Astrocyte (in vitro differentiated cells and primary cell): ENCODE data around the gene DNAH17. TPM values are rescaled to one million over a fixed set of nuclear protein-coding genes. Genes with fewer than 3 reads are reported as not detected.

Experiments used
- DNase-seq: peaks from one replicate; pipeline ENCODE4 v3.0.0-alpha.2; 2010; ENCODE audit warnings: low read depth
- FAIRE-seq: peaks from 2 replicates; lab custom pipeline; 2011; peaks lifted over from hg19 to GRCh38; lab: Jason Lieb, UNC
- H2AFZ ChIP-seq: 2 replicates; pipeline ENCODE4 v1.6.0; 2012; ENCODE audit warnings: low read depth, low read length, inconsistent platforms
- H3K27ac ChIP-seq: 2 replicates; pipeline ENCODE4 v1.5.1; 2011; ENCODE audit warnings: low read depth, low read length, inconsistent platforms
- H3K27me3 ChIP-seq: 2 replicates; pipeline ENCODE4 v1.6.0; 2011; ENCODE audit warnings: low read length, inconsistent platforms; ENCODE audit not compliant: insufficient read depth
- H3K36me3 ChIP-seq: 2 replicates; pipeline ENCODE4 v1.5.1; 2011; ENCODE audit warnings: low read length, inconsistent platforms; ENCODE audit not compliant: insufficient read depth
- H3K4me1 ChIP-seq: 2 replicates; pipeline ENCODE4 v1.5.1; 2011; ENCODE audit warnings: low read length, inconsistent platforms; ENCODE audit not compliant: insufficient read depth
- H3K4me2 ChIP-seq: 2 replicates; pipeline ENCODE4 v1.6.0; 2012; ENCODE audit warnings: low read length, inconsistent platforms
- H3K4me3 ChIP-seq: 2 replicates; pipeline ENCODE4 v1.5.1; 2011; ENCODE audit warnings: low read depth, mild to moderate bottlenecking, low read length, inconsistent platforms; ENCODE audit not compliant: insufficient read depth
- H3K79me2 ChIP-seq: 2 replicates; pipeline ENCODE4 v1.6.0; 2012; ENCODE audit warnings: mild to moderate bottlenecking, low read length, inconsistent platforms; ENCODE audit not compliant: insufficient read depth
- H3K9ac ChIP-seq: 2 replicates; pipeline ENCODE4 v1.6.0; 2012; ENCODE audit warnings: mild to moderate bottlenecking, low read length, inconsistent platforms
- H3K9me3 ChIP-seq: 2 replicates; pipeline ENCODE4 v1.5.1; 2012; ENCODE audit warnings: low read depth, mild to moderate bottlenecking, low read length, inconsistent platforms; ENCODE audit not compliant: insufficient read depth
- H4K20me1 ChIP-seq: 2 replicates; pipeline ENCODE4 v1.6.0; 2012; ENCODE audit warnings: low read length, inconsistent platforms; ENCODE audit not compliant: insufficient read depth
- H3K27ac Mint-ChIP-seq: one replicate; pipeline ENCODE4 v1.8.0; 2021; ENCODE audit warnings: mild to moderate bottlenecking, mixed read lengths; ENCODE audit not compliant: unreplicated experiment
- H3K27me3 Mint-ChIP-seq: one replicate; pipeline ENCODE4 v1.8.0; 2021; ENCODE audit warnings: low read depth, mixed read lengths; ENCODE audit not compliant: unreplicated experiment
- H3K36me3 Mint-ChIP-seq: one replicate; pipeline ENCODE4 v1.8.0; 2021; ENCODE audit warnings: low read depth, mixed read lengths; ENCODE audit not compliant: unreplicated experiment
- H3K4me1 Mint-ChIP-seq: one replicate; pipeline ENCODE4 v1.8.0; 2021; ENCODE audit warnings: low read depth, mixed read lengths; ENCODE audit not compliant: unreplicated experiment
- H3K4me3 Mint-ChIP-seq: one replicate; pipeline ENCODE4 v1.8.0; 2021; ENCODE audit warnings: mild to moderate bottlenecking, moderate library complexity, mixed read lengths; ENCODE audit not compliant: unreplicated experiment
- H3K9me3 Mint-ChIP-seq: one replicate; pipeline ENCODE4 v1.8.0; 2021; ENCODE audit warnings: mild to moderate bottlenecking, mixed read lengths; ENCODE audit not compliant: unreplicated experiment
- EZH2 ChIP-seq: IDR thresholded peaks from 2 replicates; pipeline ENCODE4 v1.6.1; 2012; ENCODE audit warnings: mild to moderate bottlenecking, low read length, inconsistent platforms; ENCODE audit not compliant: insufficient read depth
- total RNA-seq: library from RNA; stranded (reverse); gene quantifications from 2 replicates; pipeline ENCODE4 v1.2.1, GENCODE V29; 2021
- TF ChIP-seq, protein P1 (sequence below): IDR thresholded peaks from 2 replicates; pipeline ENCODE4 v1.5.1; 2011; ENCODE audit warnings: low read depth, mild to moderate bottlenecking, inconsistent platforms, low read length, moderate library complexity; ENCODE audit not compliant: insufficient read depth

Gene DNAH17
- total RNA-seq, 1 donor from 2014 or later, result 0.14 TPM

GRCh38 chr17:78566947-78567346 lies 10.2 kb downstream of the DNAH17 start:
- no peak for DNase-seq
- Histone ChIP-seq H3K79me2 (no peaks in the 10 kb centered on the region), H3K36me3 (no peaks in the 10 kb centered on the region), H3K9ac (no peak overlapping the region), H3K4me1 (no peaks in the 10 kb centered on the region), H4K20me1 (no peaks in the 10 kb centered on the region), H3K27me3 (peaks cover 16% of the 10 kb centered on the region), H2AFZ (no peak overlapping the region), H3K4me3 (no peak overlapping the region), H3K9me3 (no peaks in the 10 kb centered on the region), H3K27ac (no peak overlapping the region), H3K4me2 (no peak overlapping the region)
- TF ChIP-seq, protein P1, sequence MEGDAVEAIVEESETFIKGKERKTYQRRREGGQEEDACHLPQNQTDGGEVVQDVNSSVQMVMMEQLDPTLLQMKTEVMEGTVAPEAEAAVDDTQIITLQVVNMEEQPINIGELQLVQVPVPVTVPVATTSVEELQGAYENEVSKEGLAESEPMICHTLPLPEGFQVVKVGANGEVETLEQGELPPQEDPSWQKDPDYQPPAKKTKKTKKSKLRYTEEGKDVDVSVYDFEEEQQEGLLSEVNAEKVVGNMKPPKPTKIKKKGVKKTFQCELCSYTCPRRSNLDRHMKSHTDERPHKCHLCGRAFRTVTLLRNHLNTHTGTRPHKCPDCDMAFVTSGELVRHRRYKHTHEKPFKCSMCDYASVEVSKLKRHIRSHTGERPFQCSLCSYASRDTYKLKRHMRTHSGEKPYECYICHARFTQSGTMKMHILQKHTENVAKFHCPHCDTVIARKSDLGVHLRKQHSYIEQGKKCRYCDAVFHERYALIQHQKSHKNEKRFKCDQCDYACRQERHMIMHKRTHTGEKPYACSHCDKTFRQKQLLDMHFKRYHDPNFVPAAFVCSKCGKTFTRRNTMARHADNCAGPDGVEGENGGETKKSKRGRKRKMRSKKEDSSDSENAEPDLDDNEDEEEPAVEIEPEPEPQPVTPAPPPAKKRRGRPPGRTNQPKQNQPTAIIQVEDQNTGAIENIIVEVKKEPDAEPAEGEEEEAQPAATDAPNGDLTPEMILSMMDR, result no peak
- Mint-ChIP-seq H3K9me3 (peaks cover 9% of the 10 kb centered on the region), H3K4me3 (no peak overlapping the region), H3K27ac (no peak overlapping the region), H3K27me3 (peaks cover 37% of the 10 kb centered on the region), H3K36me3 (peaks cover 3% of the 10 kb centered on the region), H3K4me1 (peaks cover 8% of the 10 kb centered on the region)
- FAIRE-seq, result no peak

GRCh38 chr17:78563189-78564145 lies 13.7 kb downstream of the DNAH17 start:
- peaks cover 9% of the 10 kb centered on the region for H3K9me3 Mint-ChIP-seq
- FAIRE-seq (no peak), DNase-seq (no peak)
- H3K27ac Mint-ChIP-seq, result no peak overlapping the region
- no peaks in the 10 kb centered on the region for H3K36me3 ChIP-seq
- no peaks in the 10 kb centered on the region for H4K20me1 ChIP-seq
- H3K4me1 Mint-ChIP-seq, result peaks cover 4% of the 10 kb centered on the region
- H3K4me3 Mint-ChIP-seq, result no peak overlapping the region
- H3K4me2 ChIP-seq, result no peak overlapping the region
- no peak overlapping the region for H3K27ac ChIP-seq
- H3K79me2 ChIP-seq, result no peaks in the 10 kb centered on the region
- H3K36me3 Mint-ChIP-seq, result peaks cover 3% of the 10 kb centered on the region
- H2AFZ ChIP-seq, result no peak overlapping the region
- H3K9me3 ChIP-seq, result no peaks in the 10 kb centered on the region
- no peak overlapping the region for H3K4me3 ChIP-seq
- H3K4me1 ChIP-seq, result no peaks in the 10 kb centered on the region
- TF ChIP-seq, protein P1, result no peak
- no peak for TF ChIP-seq EZH2
- peaks cover 13% of the 10 kb centered on the region for H3K27me3 ChIP-seq
- H3K27me3 Mint-ChIP-seq, result peaks cover 20% of the 10 kb centered on the region
- H3K9ac ChIP-seq, result no peak overlapping the region

GRCh38 chr17:78562734-78563133 lies 14.5 kb downstream of the DNAH17 start:
- Histone ChIP-seq H4K20me1 (no peaks in the 10 kb centered on the region), H3K27ac (no peak overlapping the region), H3K36me3 (no peaks in the 10 kb centered on the region), H3K4me1 (peaks cover 4% of the 10 kb centered on the region), H3K79me2 (no peaks in the 10 kb centered on the region), H3K9me3 (peaks cover 2% of the 10 kb centered on the region), H3K27me3 (peaks cover 13% of the 10 kb centered on the region), H3K9ac (no peak overlapping the region), H3K4me3 (no peak overlapping the region), H3K4me2 (no peak overlapping the region), H2AFZ (no peak overlapping the region)
- FAIRE-seq (no peak), DNase-seq (no peak)
- peaks cover 3% of the 10 kb centered on the region for H3K36me3 Mint-ChIP-seq
- no peaks in the 10 kb centered on the region for H3K4me1 Mint-ChIP-seq
- H3K9me3 Mint-ChIP-seq, result peaks cover 5% of the 10 kb centered on the region
- no peak overlapping the region for H3K27ac Mint-ChIP-seq
- TF ChIP-seq, protein P1, result no peak
- no peak for TF ChIP-seq EZH2
- H3K4me3 Mint-ChIP-seq, result no peak overlapping the region
- peaks cover 18% of the 10 kb centered on the region for H3K27me3 Mint-ChIP-seq
